GM18519 (cell line): ENCODE data around the gene OSTM1.
"Not testable (repeated sequence)": the region's sequence is repeated elsewhere in the genome, so short reads cannot be mapped to it uniquely, and the experiment has no call there.

Source experiments
- ATAC-seq: cut with Tn5 transposase; IDR thresholded peaks from one replicate; pipeline ENCODE4 v1.9.1; 2021; ENCODE audit warnings: mild to moderate bottlenecking, moderate library complexity; ENCODE audit not compliant: unreplicated experiment, low FRiP score

OSTM1 gene

DNA sequence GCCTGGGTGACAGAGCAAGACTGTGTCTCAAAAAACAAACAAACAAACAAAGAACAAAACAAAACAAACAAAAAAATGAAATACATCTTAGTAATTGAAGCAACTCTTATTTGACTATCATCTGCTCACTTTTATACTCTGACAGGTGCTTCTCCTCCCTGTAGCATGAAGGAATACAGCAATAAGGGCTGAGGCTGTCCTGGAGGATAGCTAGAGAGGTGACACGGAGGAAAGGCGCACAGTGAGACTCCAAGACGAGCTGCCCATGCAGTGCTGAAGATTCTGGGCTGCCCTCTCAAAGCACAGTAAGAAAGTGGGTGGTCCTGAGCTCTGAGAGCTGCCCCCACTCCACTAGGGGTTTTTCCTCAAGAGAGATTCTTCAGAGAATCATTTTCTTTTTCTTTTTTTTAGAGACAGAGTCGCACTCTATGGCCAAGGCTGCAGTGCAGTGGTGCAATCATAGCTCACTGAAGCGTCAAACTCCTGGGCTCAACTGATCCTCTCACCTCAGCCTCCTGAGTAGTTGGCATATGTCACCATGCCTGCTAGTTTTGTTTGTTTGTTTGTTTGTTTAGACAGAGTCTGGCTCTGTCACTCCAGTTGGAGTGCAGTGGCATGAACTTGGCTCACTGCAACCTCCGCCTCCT lies 50.0 kb downstream of the OSTM1 start:
- no peak for ATAC-seq

DNA sequence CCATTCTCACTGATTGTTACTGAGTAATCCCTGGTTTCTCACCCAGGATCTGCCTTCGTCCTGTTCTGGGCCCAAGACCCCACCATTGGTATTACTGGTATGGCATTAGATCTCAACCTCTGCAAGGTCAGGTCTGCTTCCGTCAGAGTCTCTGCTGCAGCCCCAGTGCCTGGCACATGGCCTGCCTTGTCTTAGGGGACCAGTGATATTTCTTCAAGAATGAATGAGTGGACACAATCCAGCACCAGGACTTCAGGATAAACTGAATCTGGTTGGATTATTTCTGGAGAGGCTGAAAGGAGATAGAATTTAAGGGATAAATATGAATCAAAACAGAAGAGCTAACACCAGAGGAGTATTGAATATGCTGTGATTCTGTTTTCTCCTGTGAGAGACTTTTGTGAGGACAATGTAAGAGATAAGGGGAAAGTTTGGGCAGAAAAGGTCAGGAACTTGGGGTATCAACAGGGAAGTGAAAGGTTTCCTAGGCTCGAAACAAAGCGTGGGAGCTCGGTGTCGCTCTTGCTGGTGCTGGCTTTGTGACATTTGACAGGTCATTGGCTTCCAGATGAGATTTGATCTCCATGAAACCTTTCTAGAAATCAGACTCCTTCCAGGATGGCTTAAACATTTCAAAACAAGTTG lies 53.9 kb downstream of the OSTM1 start:
- ATAC-seq: no peak

DNA sequence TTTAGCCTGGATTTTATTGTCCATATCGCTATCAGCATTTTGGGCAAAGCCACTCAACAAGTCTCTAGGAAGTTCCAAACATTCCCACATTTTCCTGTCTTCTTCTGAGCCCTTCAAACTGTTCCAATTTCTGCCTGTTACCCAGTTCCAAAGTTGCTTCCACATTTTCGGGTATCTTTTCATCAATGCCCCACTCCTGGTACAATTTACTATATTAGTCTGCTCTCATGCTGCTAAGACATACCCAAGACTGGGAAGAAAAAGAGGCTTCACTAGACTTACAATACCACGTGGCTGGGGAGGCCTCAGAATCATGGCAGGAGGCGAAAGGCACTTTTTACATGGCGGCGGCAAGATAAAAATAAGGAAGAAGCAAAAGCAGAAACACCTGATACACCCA lies 58.3 kb downstream of the OSTM1 start:
- not testable (repeated sequence) for ATAC-seq

DNA sequence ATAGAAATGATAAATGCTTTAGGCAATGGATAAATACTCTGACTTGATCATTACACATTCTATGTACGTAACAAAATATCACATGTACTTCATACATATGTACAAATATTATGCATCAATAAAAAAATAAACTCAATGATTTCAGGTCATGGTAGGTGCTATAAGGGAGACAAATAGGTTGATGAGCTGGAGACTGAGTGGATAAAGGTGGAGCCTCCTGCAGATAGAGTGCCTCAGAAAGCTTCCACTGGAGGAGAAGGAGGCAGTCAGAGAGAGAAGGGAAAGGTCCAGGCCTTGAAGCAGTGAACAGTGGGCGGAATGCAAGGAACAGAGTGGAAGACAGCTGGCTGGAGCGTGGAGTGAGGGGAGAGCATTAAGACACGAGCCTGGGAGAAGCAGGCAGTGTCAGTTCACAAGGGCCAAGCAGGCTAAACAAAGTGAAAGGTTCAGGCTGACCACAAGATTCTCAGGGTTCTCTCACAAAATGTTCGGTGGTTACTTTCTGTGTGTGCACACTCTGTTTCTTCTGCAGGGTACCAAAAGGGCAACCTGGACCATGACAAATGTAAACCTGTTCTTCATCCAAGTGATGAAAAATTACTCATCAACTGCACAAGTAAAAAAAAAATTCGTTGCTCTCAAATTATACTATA lies 60.6 kb downstream of the OSTM1 start:
- no peak for ATAC-seq

DNA sequence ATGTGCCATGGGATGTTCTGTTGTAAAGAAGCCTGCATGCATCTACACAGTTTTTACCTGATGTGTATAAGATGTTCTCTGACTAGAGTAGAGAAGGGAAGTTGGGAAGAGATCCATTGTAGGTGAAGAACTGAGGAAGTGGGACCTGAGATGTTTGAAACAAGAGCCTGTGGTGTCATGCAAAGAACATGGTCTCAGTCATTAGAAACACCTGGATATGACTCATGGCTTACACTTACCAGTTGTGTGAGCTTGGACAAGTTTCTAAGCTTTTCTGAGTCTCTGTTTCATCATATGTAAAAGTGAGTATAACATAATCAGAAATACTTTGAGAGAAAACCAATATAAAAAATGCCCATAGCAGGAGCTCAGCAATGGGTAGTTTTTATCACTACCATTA lies 64.6 kb downstream of the OSTM1 start:
- no peak for ATAC-seq

DNA sequence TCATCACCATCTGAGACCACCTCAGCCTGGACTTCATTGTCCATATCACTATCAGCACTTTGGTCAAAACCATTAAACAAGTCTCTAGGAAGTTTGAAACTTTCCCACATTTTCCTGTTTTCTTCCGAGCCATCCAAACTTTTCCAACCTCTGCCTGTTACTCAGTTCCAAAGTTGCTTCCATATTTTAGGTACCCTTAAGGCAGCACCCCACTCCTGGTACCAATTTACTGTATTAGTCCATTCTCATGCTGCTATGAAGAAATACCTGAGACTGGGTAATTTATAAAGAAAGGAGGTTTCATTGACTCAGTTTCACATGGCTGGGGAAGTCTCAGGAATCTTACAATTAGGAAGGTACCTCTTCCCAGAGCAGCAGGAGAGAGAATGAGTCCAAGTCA lies 65.3 kb downstream of the OSTM1 start:
- not testable (repeated sequence) for ATAC-seq

DNA sequence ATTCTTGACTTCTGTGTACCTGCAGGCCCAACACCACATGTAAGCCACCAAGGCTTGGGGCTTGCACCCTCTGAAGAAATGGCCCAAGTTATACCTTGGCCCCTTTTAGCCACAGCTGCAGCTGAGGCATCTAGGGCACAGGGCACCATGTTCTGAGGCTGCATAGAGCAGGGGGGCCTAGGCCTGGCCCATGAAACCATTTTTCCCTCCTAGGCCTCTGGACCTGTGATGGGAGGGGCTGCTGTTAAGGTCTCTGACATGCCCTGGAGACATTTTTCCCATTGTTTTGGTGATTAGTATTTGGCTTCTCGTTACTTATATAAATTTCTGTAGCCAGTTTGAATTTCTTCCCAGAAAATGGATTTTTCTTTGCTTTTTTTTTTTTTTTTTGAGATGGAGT lies 66.2 kb downstream of the OSTM1 start:
- no peak for ATAC-seq

DNA sequence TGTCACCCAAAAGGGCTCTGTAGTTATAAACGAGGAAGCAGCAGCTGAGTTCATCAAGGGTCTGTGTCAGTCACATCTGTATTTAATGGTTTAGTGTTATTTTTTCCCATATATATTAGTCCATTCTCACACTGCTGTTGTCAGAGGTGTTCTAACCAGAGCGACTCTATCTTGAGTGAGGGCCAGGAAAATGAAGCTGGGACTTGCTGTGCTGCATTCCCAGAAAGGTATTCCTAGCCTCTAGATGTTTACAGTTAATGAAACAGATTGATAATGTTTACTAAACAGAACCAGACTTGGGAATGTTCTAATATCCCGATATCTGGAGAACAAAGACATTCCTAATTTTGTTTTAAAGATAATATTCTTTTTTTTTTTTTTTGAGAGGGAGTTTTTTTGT lies 68.6 kb downstream of the OSTM1 start:
- no peak for ATAC-seq

DNA sequence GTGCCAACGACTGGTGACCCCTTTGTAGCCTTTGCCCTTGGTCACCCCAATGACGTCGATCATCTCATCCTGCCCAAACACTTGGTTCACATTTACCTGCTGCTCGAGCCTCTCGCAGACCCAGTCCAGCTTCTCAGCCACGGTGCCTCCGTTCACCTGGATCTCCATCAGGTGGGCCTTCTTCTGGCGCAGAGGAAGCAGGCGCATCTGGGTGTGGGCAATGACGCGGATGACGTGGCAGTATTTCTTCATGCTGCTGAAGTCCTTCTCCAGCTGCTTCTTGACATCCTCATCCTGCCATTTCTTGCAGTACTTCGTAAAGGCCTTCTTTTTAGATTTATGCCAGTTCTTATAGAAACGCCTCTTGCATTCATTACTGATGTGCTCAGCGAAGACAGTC lies 69.7 kb downstream of the OSTM1 start:
- no peak for ATAC-seq

DNA sequence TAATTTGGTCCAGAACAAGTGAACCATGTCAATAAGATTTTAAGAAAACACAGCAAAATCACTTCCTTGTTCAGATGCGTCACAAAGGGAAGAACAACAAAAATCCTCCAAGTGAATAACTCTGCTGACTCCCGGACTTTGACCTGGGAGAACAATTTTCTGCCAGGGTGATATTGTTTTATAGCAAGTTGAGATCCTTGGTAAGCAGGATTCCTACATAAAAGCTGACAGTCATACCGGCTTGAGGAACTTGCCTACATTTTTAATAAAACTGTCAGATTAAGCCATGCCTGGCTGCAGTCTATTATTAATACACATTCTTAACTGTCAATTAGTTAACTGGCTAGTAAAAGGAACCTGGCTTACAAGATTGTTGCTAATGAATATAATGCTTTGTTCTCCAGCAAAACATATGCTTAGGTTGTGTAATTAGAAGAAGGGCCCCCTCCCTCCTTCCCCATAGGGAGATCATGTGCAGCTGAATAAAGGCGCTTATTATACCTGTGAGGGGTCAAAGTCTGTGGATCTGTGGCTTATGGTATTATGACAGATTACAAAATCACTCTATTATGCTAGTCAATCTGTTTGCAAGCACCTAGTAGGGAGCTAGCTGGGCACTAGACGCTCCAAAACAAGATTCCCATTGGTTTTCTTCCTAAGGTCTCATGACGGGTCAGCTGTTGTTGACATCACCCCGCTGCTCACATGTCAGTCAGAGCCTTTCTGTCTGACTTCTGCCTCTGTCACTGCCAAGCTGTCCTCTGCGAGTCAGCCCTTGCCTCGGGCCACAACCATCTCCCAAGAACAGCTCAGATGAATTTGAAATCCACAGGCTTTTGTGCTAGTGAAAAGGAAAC lies 71.9 kb downstream of the OSTM1 start:
- no peak for ATAC-seq

DNA sequence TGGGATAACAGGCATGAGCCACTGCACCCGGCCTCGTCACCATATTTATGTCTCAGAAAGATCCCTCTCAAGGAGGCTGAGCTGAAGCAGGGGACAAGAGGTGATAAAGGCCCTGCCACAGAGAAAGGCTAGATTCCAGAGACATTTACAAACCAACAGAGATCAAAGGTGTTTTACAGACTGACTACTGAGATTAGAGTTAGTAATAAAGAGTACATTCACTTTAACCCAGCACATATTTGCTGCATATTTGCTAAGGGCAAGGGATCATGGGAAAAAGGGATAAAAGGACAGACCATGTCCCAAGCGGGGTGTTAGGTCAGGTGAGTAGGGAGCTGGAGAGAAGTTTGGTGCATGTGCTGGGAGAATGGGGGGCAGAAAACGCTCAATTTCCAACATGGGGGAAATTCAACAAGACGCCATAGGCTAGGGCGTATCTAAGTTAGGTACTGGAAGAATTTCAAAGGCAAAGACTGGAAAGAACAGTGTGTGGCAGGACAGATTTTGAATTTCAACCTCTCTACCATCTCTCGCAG lies 72.8 kb downstream of the OSTM1 start:
- no peak for ATAC-seq

DNA sequence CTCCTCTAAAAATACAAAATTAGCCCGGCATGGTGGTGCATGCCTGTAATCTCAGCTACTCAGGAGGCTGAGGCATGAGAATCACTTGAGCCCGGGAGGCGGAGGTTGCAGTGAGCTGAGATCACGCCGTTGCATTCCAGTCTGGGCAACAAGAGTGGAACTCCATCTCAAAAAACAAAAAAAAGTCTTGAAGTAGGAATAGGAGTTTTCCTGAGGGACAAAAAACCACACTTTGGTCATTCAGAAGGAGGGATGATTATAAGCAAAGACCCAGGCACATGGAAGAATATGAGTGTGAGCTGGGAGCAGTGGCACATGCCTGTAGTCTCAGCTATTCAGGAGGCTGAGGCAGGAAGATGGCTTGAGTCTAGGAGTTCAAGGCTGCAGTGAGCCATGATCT lies 74.3 kb downstream of the OSTM1 start:
- ATAC-seq: not testable (repeated sequence)

DNA sequence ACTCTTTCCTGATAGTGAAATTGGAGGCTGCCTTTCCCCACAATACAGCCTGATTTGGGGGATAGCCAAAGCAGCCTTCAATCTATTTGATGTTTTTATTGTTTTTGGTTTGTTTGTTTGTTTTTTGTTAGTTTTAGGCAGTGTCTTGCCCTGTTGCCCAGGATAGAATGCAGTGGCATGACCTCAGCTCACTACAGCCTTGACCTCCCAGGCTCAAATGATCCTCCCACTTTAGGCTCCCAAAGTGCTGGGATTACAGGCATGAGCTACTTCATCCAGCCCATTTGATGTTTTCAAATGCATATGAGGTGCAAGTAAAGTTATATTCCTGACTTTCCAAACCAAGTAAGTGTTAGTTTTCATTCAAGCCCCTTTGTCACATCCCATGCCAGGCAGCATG lies 75.2 kb downstream of the OSTM1 start:
- ATAC-seq: no peak

DNA sequence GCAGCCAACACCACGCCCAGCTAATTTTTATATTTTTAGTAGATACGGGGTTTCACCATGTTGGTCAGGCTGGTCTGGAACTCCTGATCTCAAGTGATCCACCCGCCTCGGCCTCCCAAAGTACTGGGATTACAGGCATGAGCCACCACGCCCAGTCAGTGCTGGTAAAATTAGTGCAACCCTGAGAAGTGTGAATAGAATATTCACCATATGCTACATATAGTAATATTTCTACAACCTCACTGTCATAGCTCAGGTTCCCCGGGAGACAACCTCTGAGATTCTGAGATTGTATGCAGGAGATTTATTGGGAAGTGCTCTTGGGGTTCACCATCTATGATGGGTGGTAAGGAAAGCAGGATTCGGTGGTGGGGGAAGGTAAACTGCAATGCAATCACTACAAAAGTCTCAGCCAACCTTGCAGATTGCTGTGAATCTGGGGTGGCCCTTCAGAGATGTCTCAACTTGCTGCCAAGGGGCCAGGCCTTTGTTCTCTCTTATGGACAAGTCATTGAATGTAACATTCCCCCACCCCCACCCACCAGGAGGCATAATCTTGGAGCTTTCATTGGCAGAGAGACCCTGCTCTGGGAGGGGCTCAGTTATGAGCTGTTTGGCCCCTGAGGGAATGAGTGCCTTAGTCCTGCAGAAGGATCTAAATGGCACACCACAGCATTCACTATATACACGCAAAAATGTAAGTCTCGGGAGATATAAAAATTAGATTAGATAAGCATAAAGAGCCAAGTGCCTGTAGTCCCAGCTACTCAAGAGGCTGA lies 82.6 kb downstream of the OSTM1 start:
- no peak for ATAC-seq
